GM12865 (cell line): ENCODE data around the gene TYRP1.

ENCODE experiments used
- DNase-seq: peaks from one replicate; pipeline ENCODE4 v3.0.0; 2010; ENCODE audit warnings: low read depth
- H3K4me3 ChIP-seq: 2 replicates; pipeline ENCODE4 v1.5.1; 2011; ENCODE audit warnings: mild to moderate bottlenecking, low read depth, low read length, control low read depth
- TF ChIP-seq, protein P1 (sequence below): IDR thresholded peaks from 2 replicates; pipeline ENCODE4 v1.5.1; 2011; ENCODE audit warnings: low read length, control low read depth, low read depth, inconsistent platforms; ENCODE audit not compliant: insufficient read depth; ENCODE audit errors: missing control alignments

Gene TYRP1

DNA sequence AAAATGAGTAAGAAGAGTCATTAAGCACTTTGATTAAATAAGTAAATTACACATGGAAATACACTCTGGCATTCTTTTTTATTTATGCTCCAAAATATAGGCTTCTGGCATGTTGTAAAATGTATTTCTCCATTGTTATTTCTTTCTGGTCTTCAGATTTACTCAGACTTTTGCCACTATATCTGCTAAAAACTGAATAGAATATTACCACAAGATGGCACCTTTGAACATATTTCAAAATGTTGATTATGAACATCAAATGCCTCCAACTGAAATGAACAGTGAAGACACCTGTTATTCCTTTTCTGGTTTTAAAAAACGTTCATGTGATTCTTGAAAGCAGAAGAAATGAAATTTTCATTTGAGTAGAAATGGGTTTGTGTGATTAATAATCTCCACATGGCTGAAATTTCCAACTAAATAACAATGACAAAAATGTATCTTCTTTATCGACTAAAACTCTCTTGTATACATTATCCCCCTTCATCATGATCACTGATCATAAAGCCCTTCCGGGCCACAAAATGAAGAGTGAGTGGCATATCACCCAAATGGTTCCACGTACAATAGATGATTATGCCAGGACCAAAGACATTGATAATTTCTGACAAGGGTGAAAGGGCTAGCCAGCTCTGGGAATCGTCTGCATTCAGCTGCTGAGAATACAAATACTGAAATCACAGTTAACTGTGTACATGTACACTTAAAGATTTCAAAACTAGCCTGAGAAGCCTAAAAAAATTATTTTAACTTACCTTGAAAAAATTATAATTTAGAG is 23.8 kb downstream of the TYRP1 start:
- no peak for DNase-seq
- TF ChIP-seq, protein P1, sequence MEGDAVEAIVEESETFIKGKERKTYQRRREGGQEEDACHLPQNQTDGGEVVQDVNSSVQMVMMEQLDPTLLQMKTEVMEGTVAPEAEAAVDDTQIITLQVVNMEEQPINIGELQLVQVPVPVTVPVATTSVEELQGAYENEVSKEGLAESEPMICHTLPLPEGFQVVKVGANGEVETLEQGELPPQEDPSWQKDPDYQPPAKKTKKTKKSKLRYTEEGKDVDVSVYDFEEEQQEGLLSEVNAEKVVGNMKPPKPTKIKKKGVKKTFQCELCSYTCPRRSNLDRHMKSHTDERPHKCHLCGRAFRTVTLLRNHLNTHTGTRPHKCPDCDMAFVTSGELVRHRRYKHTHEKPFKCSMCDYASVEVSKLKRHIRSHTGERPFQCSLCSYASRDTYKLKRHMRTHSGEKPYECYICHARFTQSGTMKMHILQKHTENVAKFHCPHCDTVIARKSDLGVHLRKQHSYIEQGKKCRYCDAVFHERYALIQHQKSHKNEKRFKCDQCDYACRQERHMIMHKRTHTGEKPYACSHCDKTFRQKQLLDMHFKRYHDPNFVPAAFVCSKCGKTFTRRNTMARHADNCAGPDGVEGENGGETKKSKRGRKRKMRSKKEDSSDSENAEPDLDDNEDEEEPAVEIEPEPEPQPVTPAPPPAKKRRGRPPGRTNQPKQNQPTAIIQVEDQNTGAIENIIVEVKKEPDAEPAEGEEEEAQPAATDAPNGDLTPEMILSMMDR = no peak
- H3K4me3 ChIP-seq = no peak overlapping the region

DNA sequence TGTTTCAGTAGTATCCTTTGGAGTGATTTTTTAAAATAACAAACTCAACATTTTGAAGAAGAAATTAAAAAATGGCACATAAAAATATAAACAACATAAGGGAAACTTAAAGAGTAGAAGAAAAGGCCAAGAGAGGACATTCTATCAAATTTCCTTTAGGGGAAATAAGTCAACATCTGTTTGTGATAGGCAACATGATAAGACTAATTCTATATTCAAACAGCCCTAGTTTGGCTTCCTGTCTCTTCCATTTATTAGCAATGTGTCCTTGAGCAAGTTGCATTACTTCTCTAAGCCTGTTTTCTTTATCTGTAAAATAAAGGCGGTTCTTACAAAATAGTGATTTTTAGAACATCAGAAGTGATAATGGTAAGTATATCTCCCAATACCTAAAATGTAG is 24.7 kb downstream of the TYRP1 start:
- TF ChIP-seq, protein P1 = no peak
- H3K4me3 ChIP-seq = no peak overlapping the region
- DNase-seq = no peak

DNA sequence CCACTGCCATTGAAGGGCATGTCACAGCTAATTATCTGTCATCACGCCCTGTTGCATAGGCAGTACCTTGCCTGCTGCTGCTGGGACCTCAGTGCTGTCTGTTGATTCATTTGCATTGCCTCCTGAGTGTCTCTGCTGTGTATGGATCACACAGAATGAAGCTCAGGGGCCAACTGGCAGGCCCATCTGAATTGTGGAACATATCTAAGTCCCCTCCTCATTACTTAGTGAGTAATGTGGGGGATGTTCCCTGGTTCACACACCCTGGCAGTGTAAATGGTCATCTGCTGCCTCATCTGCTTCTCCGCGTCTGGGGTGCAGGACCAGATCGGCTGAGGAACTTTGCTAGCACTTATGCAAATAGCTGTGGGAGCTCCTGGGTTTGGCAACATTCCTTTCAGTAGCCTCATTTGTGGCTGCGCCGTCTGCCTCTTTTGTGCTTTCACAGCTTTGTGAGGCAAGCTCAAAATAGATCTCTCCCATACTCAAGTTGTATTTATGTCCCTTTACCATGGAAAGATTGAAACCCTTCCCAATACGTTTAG is 25.4 kb downstream of the TYRP1 start:
- no peak overlapping the region for H3K4me3 ChIP-seq
- TF ChIP-seq, protein P1 = no peak
- no peak for DNase-seq

DNA sequence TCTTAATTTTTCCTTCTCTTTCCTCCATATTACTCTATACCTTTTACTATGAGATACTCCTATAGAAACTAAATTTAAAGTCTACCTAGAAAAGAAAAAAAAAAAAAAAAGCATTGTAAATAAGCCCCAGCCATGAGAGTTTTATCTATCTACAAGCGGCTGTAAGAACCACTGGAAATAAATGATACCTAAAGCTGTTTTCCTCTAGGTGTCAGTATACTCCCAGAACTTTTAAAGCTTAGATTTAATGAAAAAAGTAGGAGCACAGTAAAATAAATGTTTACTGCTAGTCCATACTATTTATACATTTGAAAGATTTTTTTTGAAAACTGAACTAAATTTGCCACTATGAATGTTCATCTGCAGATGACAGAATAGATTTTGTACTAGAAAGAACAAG is 26.2 kb downstream of the TYRP1 start:
- no peak overlapping the region for H3K4me3 ChIP-seq
- DNase-seq = no peak
- TF ChIP-seq, protein P1 = no peak

DNA sequence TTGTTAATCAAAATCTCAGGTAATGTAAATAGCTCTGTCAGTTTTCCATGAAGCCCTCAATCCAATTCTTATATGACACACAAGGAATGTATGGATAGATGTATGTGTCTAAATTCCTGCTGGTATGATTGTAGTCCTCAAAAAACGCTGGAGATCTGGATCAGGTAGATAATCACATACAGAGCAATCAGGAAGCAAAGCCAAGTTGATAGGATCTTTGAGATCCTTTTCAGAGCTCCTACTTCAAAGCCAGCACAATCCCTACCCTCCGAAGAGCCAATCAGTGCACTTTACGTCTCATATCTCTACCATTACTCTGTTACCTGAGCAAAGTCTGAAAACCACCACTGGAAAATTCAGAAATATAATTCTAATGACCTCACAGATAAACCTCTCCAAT is 27.4 kb downstream of the TYRP1 start:
- DNase-seq = no peak
- H3K4me3 ChIP-seq = no peak overlapping the region
- TF ChIP-seq, protein P1 = no peak

DNA sequence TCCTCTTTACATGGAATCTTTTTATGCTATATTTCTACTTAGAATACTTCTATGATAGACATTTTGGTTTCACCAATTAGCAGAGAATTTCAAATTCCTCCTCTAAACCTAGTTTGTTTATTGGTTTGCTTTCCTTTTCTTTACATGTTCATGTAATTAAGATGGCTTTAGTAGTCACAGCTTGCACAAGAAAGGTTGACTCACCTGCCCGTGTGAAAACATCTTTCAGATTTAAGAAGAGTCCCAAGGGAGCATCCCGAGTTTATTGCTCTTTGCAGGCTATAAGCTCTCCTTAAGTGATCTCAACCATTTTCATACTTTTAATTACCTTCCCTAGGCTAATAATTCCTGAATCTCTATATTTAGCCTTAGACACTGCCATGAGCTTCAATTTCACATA is 28.9 kb downstream of the TYRP1 start:
- TF ChIP-seq, protein P1 = no peak
- H3K4me3 ChIP-seq = no peak overlapping the region
- no peak for DNase-seq
